SK-N-MC (cell line): ENCODE measurements around the gene ATG9B.

Experiments
- DNase-seq: peaks from one replicate; pipeline ENCODE4 v3.0.0-alpha.2; 2011; ENCODE audit warnings: low read depth, low spot score
- H3K27ac ChIP-seq: fragments of 200-600 bp; sonication (generic); 2 replicates; pipeline ENCODE4 v1.5.1; 2016; ENCODE audit warnings: mixed run types
- H3K36me3 ChIP-seq: fragments of 200-600 bp; sonication (generic); 2 replicates; pipeline ENCODE4 v1.6.1; 2017; ENCODE audit warnings: antibody characterized with exemption, low read length, mixed read lengths; ENCODE audit not compliant: insufficient read depth
- H3K4me3 ChIP-seq: fragments of 200-600 bp; sonication (generic); 2 replicates; pipeline ENCODE4 v1.5.1; 2016
- H3K9ac ChIP-seq: fragments of 200-600 bp; sonication (generic); 2 replicates; pipeline ENCODE4 v1.8.0; 2017; ENCODE audit warnings: mixed run types, mixed read lengths; ENCODE audit not compliant: insufficient read length
- H3K9me3 ChIP-seq: fragments of 200-600 bp; sonication (generic); 2 replicates; pipeline ENCODE4 v1.6.1; 2017; ENCODE audit warnings: low read depth, mild to moderate bottlenecking, antibody characterized with exemption, low read length, moderate library complexity, mixed read lengths
- EZH2 ChIP-seq: fragments of 200-600 bp; sonication (generic); IDR thresholded peaks from one replicate; pipeline ENCODE4 v1.6.1; 2017; ENCODE audit warnings: antibody characterized with exemption
- FOXP2 ChIP-seq: optimal IDR thresholded peaks from 2 replicates; pipeline ENCODE3; 2011; ENCODE audit warnings: mild to moderate bottlenecking, moderate library complexity; ENCODE audit not compliant: insufficient read depth; ENCODE audit errors: extremely low read length, control extremely low read depth
- POLR2AphosphoS5 ChIP-seq: IDR thresholded peaks from 2 replicates; pipeline ENCODE4 v1.6.1; 2012; ENCODE audit warnings: mild to moderate bottlenecking, low read depth, low read length, borderline replicate concordance

Gene ATG9B

DNA sequence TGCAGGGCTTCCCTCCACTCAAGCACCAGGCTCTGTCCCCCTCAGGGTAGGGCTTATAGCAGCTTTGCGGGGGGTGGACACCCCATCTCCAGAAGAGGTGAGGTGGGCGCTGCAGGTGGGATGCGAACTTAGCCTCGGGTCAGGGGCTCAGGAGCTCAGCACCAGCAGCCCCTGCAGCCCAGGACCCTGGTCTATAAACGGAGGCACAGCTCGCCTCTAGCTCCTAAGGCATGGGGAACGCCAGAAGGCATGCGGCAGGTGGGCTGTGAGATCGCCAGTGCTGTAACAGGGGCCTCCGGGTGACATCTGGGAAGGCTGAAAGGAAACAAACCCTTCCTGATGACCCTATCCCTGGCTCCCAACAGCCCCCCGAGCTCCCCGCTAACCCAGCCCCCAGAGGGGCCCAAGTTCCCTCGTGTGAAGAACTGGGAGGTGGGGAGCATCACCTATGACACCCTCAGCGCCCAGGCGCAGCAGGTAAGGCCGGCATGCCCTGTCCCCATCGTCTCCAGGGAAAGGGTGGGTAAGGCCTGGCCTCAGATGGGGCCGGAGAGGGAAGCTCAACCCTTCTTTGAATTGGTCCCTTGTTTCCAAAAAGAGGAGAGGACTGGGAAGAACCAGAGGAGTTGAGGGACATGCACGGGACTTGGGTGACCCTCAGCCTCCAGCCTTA is 29.3 kb downstream of the ATG9B start:
- H3K27ac ChIP-seq = no peak overlapping the region
- H3K9me3 ChIP-seq = no peaks in the 10 kb centered on the region
- H3K36me3 ChIP-seq = no peaks in the 10 kb centered on the region
- H3K4me3 ChIP-seq = no peak overlapping the region
- no peak for DNase-seq
- no peak overlapping the region for H3K9ac ChIP-seq
- no peak for TF ChIP-seq FOXP2
- no peak for TF ChIP-seq EZH2
- TF ChIP-seq POLR2AphosphoS5 = no peak

GRCh38 chr7:150994141-150994837 is 30.0 kb downstream of the ATG9B start:
- DNase-seq = no peak
- Histone ChIP-seq H3K9me3 (no peaks in the 10 kb centered on the region), H3K4me3 (no peak overlapping the region), H3K27ac (no peak overlapping the region), H3K36me3 (no peaks in the 10 kb centered on the region), H3K9ac (no peak overlapping the region)
- TF ChIP-seq FOXP2 = no peak
- TF ChIP-seq POLR2AphosphoS5 = no peak
- TF ChIP-seq EZH2 = no peak

- no peak for TF ChIP-seq FOXP2
- TF ChIP-seq EZH2 = no peak
- no peak for TF ChIP-seq POLR2AphosphoS5
- Histone ChIP-seq H3K9me3 (no peaks in the 10 kb centered on the region), H3K27ac (no peak overlapping the region), H3K9ac (no peak overlapping the region), H3K36me3 (no peaks in the 10 kb centered on the region), H3K4me3 (no peak overlapping the region)
- DNase-seq = no peak
Observed at GRCh38 chr7:150993511-150993910, 30.8 kb downstream of the ATG9B start.

- no peak overlapping the region for H3K27ac ChIP-seq
- no peak for TF ChIP-seq POLR2AphosphoS5
- TF ChIP-seq EZH2 = no peak
- H3K9me3 ChIP-seq = no peaks in the 10 kb centered on the region
- no peak for DNase-seq
- no peak overlapping the region for H3K9ac ChIP-seq
- no peak overlapping the region for H3K4me3 ChIP-seq
- no peaks in the 10 kb centered on the region for H3K36me3 ChIP-seq
Observed at GRCh38 chr7:150992833-150993302, 31.4 kb downstream of the ATG9B start.

- H3K4me3 ChIP-seq = no peak overlapping the region
- H3K27ac ChIP-seq = no peak overlapping the region
- no peak overlapping the region for H3K9ac ChIP-seq
- H3K36me3 ChIP-seq = no peaks in the 10 kb centered on the region
- TF ChIP-seq POLR2AphosphoS5 (no peak), EZH2 (no peak), FOXP2 (no peak)
- DNase-seq = no peak
- H3K9me3 ChIP-seq = no peaks in the 10 kb centered on the region
Observed at GRCh38 chr7:150992051-150992640, 32.1 kb downstream of the ATG9B start.

DNA sequence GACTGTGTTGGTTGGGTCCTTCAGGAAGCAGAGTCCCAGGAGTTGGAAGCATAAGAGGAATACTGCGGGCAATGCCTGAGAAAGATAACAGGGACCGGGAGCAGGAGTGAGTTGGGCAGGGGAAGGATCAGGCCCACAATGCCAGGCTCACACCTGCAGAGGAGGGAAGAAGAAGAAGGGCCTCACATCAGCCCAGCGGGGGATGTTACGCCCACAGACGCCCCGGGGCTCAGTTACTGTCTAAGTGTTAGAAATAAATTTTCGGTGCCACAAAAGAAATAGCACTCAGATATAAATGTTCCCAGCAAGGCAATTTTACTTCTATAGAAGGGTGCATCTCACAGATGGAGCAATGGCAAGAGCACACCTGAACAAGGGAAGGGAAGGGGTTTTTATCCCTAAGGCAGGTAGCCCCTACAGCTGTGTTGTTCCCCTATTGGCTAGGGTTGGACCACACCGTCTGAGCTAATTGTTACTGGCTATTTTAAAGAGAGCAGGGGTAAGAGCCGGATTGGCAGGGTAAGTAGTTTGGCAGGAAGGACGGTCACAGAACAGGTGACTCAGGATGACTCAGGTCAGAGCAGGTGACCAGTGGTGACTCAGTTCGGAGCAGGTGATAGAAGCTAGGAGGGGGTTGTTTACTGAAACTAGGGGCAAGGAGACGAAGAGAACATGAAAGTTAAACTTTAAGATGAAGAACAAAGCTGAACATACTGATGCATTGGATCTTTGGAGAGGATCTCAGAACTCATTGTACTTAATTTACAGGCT is 33.7 kb downstream of the ATG9B start, which contains the start of gene NOS3:
Gene NOS3, plus strand, starts transcription at position 602 of the 771 bp plus-strand sequence. CDS start 2,787 bp downstream, outside the sequence.
- Histone ChIP-seq H3K9ac (no peak within 1 kb of the TSS), H3K9me3 (no peaks in the 10 kb centered on the region), H3K4me3 (no peak within 1 kb of the TSS), H3K36me3 (no peaks in the 10 kb centered on the region), H3K27ac (no peak within 1 kb of the TSS)
- TF ChIP-seq FOXP2 (no peak), EZH2 (no peak), POLR2AphosphoS5 (no peak)
- DNase-seq = no peak

DNA sequence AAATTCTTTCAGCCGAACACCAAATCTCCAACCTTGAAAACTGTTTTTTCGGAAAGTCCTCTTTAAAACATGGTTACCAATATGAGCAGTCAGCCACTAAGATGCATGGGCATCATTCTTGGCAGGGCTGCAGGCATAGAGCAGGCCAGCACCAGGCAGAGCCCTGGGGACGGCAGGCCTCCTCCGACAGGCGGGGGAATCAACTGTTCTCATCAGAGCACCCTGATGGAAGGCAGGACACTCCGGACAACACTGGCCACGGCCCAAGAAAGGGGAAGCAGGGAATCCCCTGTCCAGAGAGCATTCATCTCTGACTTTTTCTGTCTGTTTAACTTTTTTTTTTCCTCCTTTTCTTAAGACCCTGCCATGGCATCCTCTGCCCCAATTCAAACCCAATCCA is 34.8 kb downstream of the ATG9B start:
- no peak for DNase-seq
- no peak overlapping the region for H3K9ac ChIP-seq
- H3K27ac ChIP-seq = no peak overlapping the region
- H3K36me3 ChIP-seq = no peaks in the 10 kb centered on the region
- TF ChIP-seq POLR2AphosphoS5 = no peak
- no peak for TF ChIP-seq EZH2
- TF ChIP-seq FOXP2 = no peak
- no peaks in the 10 kb centered on the region for H3K9me3 ChIP-seq
- no peak overlapping the region for H3K4me3 ChIP-seq

DNA sequence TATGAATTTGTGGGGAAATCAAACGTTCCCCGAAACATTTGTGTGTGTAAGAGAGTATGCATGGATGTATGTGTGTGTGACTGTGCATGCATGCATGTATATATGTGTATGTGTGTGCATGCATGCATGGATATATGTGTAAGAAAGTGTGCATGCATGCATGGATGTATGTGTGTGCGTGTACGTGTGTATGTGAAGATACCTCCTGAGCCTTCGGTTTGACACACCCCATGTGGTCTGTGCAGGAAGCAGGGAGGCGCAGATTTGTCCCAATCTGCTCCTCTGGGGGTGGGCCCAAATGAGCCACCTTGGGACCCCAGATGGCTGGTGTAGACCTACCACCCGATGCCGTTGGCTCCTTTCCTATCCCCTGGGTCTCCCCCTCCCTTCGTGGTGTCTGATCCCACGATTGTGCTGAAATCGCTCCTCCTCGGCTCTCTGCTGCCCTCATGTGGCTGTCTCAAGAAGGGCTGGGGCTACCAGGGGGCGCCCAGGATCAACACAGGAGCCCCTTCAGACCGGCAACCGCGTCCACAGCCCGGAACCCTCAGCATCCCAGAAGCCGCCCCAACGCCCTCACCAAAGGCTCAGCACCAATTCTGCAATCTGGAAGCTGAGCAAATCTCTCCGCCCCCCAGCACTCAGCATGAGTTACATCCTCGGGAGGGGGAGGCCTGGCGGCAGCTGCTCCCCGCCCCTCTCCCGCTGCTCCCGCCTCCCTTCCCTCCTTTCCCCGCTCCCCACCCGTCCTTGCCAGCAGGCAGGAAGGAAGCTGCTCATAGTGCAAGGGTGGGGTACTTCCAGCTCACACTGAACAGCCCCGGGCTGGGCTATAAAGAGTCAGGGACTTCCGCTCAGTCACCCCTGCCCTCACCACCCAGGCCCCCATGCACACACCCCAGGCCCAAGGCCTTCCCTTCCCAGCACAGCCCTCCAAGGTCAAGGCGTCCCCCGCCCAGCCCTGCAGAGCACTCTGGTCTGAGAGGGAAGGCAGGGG is 35.8 kb downstream of the ATG9B start:
- DNase-seq = no peak
- no peak overlapping the region for H3K9ac ChIP-seq
- peak overlapping the region; percentile 52 for H3K4me3 ChIP-seq
- TF ChIP-seq EZH2 (no peak), FOXP2 (no peak), POLR2AphosphoS5 (no peak)
- H3K27ac ChIP-seq = no peak overlapping the region
- no peaks in the 10 kb centered on the region for H3K9me3 ChIP-seq
- no peaks in the 10 kb centered on the region for H3K36me3 ChIP-seq
